RWPE1 (cell line): Measurements from ENCODE around the gene TCP11L2.

Experiments
- CTCF ChIA-PET: fragments of 350-600 bp; sonication (Branson Sonifier 250); formaldehyde crosslinking; extraction: SDS; loops from one replicate; lab custom pipeline; 2021; lab: Yijun Ruan, JAX
- POLR2A ChIA-PET: fragments of 400-600 bp; formaldehyde crosslinking; extraction: SDS; loops from one replicate; lab custom pipeline; 2020; ENCODE audit warnings: antibody characterized with exemption; ENCODE audit not compliant: low non-redundant PET; lab: Yijun Ruan, JAX
- DNase-seq: peaks from one replicate; pipeline ENCODE4 v3.0.0; 2012; ENCODE audit warnings: low spot score
- H3K27ac ChIP-seq: fragments of 450-650 bp; 2 replicates; pipeline ENCODE4 v1.5.1; 2017
- TF ChIP-seq, protein P1 (sequence below): fragments of 450-650 bp; conservative IDR thresholded peaks from 2 replicates; pipeline ENCODE4 v1.5.1; 2017; ENCODE audit warnings: low read depth, mild to moderate bottlenecking

The TCP11L2 gene

DNA sequence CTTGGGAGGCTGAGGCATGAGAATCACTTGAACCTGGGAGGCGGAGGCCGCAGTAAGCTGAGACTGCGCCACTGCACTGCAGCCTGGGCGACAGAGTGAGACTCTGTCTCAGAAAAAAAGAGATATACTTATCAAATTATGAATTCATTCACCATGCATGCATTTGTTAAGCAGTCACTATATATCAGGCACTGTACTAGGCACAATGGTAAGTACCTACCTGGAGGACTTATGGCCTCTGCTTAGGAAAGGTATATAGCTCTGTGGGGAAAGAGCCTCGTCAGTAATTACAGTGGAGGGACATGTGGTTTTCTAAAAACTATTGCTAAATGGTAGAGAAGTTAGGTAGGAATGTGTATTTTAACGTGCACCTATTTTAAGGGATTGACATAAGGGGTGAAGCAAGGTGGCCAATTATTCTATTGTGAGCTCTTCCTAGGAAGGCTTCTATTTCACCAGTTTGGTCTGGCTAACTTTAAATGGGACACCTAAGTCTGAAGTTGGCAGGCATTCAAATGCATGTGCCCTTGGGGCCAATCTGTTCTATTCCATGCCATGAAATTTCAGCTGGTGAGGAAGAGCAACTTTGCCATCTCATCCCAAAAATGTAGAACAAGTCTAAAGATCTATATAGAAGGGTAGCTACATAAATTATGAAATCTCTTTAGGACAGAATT, 15.0 kb downstream of the TCP11L2 start:
- ChIA-PET CTCF (no interaction called here), POLR2A (no interaction called here)
- DNase-seq = peak; percentile 30
- H3K27ac ChIP-seq = peak overlapping the region; percentile 86
- TF ChIP-seq, protein P1, sequence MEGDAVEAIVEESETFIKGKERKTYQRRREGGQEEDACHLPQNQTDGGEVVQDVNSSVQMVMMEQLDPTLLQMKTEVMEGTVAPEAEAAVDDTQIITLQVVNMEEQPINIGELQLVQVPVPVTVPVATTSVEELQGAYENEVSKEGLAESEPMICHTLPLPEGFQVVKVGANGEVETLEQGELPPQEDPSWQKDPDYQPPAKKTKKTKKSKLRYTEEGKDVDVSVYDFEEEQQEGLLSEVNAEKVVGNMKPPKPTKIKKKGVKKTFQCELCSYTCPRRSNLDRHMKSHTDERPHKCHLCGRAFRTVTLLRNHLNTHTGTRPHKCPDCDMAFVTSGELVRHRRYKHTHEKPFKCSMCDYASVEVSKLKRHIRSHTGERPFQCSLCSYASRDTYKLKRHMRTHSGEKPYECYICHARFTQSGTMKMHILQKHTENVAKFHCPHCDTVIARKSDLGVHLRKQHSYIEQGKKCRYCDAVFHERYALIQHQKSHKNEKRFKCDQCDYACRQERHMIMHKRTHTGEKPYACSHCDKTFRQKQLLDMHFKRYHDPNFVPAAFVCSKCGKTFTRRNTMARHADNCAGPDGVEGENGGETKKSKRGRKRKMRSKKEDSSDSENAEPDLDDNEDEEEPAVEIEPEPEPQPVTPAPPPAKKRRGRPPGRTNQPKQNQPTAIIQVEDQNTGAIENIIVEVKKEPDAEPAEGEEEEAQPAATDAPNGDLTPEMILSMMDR = no peak

DNA sequence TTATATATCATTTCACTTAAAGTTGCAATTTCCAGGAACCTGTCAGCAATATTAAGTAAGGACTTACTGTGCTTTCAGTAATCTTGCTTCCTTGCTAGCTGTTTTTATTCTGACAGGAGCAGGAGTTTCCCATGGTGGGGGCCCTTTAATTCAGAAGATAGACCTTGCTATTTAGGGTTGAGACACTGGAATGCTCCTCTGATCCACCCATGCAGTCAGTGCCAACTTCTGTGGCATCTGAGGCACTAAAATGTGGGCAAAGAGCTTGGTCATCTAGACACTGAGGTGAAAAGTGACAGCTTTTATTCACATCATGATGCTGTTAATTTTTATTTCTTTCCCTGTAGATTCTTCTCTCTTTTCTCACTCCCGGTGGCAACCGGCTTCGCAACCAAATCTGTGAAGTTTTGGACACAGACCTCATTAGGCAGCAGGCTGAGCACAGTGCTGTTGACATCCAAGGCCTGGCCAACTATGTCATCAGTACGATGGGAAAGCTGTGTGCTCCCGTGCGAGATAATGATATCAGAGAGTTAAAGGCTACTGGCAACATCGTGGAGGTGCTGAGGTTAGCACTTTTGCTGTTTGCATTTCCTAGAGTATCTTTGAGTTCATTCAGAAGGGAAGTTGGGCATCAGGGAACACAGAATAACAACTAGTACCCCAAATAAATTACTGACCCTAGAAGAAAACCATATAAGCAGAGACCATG, 18.8 kb downstream of the TCP11L2 start:
- TF ChIP-seq, protein P1 = no peak
- POLR2A ChIA-PET = no interaction called here
- no peak overlapping the region for H3K27ac ChIP-seq
- CTCF ChIA-PET = no interaction called here
- no peak for DNase-seq

DNA sequence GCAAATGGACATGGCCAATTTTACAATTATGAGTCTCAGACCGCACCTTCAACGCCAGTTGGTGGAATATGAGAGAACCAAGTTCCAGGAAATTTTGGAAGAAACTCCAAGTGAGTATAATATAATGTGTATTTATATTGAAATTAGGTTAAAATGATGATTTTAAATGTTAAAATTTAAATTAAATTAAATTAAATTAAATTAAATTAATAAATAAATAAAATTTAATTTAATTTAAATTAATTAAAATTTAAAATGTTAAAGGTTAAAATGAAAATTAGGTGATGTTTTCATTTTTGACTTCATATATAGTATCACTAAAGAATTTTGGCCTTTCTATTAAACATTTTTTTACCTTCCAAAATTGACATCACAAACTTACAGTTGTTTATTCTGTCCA, 21.0 kb downstream of the TCP11L2 start:
- ChIA-PET CTCF (no interaction called here), POLR2A (no interaction called here)
- DNase-seq = no peak
- TF ChIP-seq, protein P1 = no peak
- no peak overlapping the region for H3K27ac ChIP-seq

DNA sequence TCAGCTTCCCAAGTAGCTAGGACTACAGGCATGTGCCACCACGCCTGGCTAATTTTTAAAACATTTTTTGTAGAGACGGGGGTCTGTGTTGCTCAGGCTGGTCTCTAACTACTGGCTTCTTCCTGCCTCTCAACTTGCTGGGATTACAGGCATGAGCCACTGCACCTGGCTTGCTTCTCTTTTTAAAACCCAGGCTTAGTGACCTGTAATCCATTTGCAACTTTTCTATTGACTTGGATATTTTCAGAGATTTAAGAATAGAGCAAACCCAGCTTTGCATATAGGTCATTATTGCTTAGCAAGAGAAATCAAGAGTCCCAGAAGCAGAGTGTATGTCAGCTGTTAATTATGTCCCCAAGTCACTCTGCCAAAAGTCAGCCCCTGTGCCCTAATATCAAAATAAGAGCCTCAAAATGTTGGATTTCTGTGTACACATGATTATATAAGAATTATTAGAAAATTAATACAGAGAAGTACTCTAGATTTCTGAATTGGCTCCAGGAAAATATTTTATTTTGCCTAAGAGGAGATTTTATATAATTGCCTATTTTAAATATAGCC, 24.9 kb downstream of the TCP11L2 start:
- no peak for DNase-seq
- ChIA-PET CTCF (interaction anchor here (0.7 kb wide), 1 partner anchor 30 kb away, joined by 3 read pairs; no protein-coding TSS in a partner anchor), POLR2A (interaction anchor here (0.5 kb wide), 1 partner anchor 714 kb away, joined by 6 read pairs; no protein-coding TSS in a partner anchor)
- H3K27ac ChIP-seq = no peak overlapping the region
- TF ChIP-seq, protein P1 = no peak

DNA sequence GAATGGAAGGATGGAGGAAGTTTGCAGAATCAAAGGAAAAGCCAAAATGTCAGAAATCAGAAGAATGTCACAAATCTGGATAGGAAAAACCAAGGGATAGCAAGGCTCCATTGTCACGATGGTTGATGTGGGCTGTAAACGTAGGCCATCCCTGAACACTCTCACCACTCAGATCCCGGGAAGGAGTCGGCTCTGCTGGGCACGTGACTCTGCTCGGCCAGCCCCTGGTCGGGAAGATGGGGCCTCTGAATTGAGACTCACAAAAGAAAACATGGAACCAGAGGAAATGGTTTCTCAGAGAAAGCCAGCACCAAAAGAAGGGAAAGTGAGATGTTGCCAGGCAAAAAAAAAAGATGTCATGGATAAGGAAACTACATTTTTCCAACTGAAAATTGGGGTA, 26.2 kb downstream of the TCP11L2 start:
- CTCF ChIA-PET = no interaction called here
- POLR2A ChIA-PET = no interaction called here
- TF ChIP-seq, protein P1 = no peak
- no peak overlapping the region for H3K27ac ChIP-seq
- no peak for DNase-seq

DNA sequence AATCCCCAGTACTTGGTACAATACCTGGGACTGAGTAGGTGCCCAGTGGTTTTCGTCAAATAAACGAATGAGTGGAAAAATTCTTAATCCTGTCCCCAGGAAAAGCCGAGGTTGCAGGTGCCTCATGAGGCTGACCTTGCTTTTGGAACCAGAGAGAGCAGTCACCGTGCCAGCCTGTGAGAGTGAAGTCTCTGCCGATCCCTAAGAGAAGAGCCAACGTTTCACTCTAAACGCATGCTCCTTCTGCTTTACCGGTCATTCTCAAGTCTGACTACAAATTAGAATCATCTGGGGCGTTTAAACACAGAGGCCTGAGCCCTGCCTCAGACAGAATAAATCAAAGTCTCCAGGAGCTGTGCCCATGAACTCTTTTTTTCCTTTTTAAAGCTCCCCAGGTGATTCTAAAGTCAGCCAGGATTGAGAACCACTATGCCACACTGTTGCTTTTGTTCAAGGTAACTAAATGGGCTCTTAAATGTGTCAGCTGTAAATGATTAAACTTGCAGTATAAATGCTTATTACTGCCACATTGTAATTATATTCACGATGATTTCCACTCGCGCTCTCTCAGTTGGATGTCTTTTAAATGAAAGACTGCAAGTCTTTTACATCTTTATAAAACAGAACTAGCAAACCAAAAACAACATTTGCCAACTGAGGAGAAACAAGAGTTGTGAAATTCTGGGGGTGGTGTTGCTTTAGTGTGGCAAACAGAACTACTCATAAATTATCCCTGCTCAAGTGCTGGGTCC, 26.9 kb downstream of the TCP11L2 start:
- no peak for DNase-seq
- POLR2A ChIA-PET = no interaction called here
- CTCF ChIA-PET = interaction anchor here (0.7 kb wide), 1 partner anchor 29 kb away, joined by 3 read pairs; no protein-coding TSS in a partner anchor
- peak overlapping the region; percentile 29; the same call in 1 of the 2 replicates for H3K27ac ChIP-seq
- TF ChIP-seq, protein P1 = no peak
